GM23248 (cell line): Measurements from ENCODE around the gene APBA2. TPM values are rescaled to one million over a fixed set of nuclear protein-coding genes. Genes with fewer than 3 reads are reported as not detected.

Experiments
- DNase-seq: peaks from one replicate; pipeline ENCODE4 v3.0.0-alpha.2; 2015
- H2AFZ ChIP-seq: fragments of 200-600 bp; sonication (generic); 2 replicates; pipeline ENCODE4 v1.6.1; 2016; ENCODE audit warnings: antibody characterized with exemption
- H3F3A ChIP-seq: fragments of 200-600 bp; sonication (generic); 2 replicates; pipeline ENCODE4 v1.6.1; 2016; ENCODE audit warnings: mild to moderate bottlenecking, antibody characterized with exemption, mixed run types; ENCODE audit not compliant: insufficient read depth
- H3K27ac ChIP-seq: fragments of 200-600 bp; sonication (generic); 2 replicates; pipeline ENCODE4 v1.5.1; 2016; ENCODE audit warnings: mild to moderate bottlenecking
- H3K27me3 ChIP-seq: fragments of 200-600 bp; sonication (generic); replicated peaks from 2 replicates; pipeline ENCODE4 v1.6.1; 2016; ENCODE audit warnings: mild to moderate bottlenecking; ENCODE audit not compliant: insufficient read depth
- H3K36me3 ChIP-seq: fragments of 200-600 bp; sonication (generic); 2 replicates; pipeline ENCODE4 v1.6.1; 2016; ENCODE audit warnings: low read depth, mild to moderate bottlenecking
- H3K4me1 ChIP-seq: fragments of 200-600 bp; sonication (generic); 2 replicates; pipeline ENCODE4 v1.6.1; 2016; ENCODE audit warnings: mild to moderate bottlenecking; ENCODE audit not compliant: insufficient read depth
- H3K4me2 ChIP-seq: fragments of 200-600 bp; sonication (generic); one replicate; pipeline ENCODE4 v1.6.1; 2016; ENCODE audit warnings: mild to moderate bottlenecking; ENCODE audit not compliant: unreplicated experiment
- H3K4me3 ChIP-seq: fragments of 200-600 bp; sonication (generic); 2 replicates; pipeline ENCODE4 v1.5.1; 2016; ENCODE audit warnings: mild to moderate bottlenecking
- H3K79me2 ChIP-seq: fragments of 200-600 bp; sonication (generic); 2 replicates; pipeline ENCODE4 v1.6.1; 2016; ENCODE audit warnings: mild to moderate bottlenecking; ENCODE audit not compliant: insufficient read depth
- H3K9ac ChIP-seq: fragments of 200-600 bp; sonication (generic); 2 replicates; pipeline ENCODE4 v1.6.1; 2016; ENCODE audit warnings: mild to moderate bottlenecking
- H3K9me2 ChIP-seq: fragments of 200-600 bp; sonication (generic); 2 replicates; pipeline ENCODE4 v1.6.1; 2016; ENCODE audit warnings: mixed run types, mild to moderate bottlenecking, moderate library complexity; ENCODE audit not compliant: insufficient read depth
- H3K9me3 ChIP-seq: fragments of 200-600 bp; sonication (generic); one replicate; pipeline ENCODE4 v1.6.1; 2017; ENCODE audit warnings: low read depth
- H4K20me1 ChIP-seq: fragments of 200-600 bp; sonication (generic); 2 replicates; pipeline ENCODE4 v1.6.0; 2016; ENCODE audit not compliant: insufficient read depth
- EZH2 ChIP-seq: fragments of 200-600 bp; sonication (generic); IDR thresholded peaks from 2 replicates; pipeline ENCODE4 v1.6.1; 2018; ENCODE audit warnings: antibody characterized with exemption, mild to moderate bottlenecking; ENCODE audit not compliant: insufficient read depth, poor library complexity, severe bottlenecking
- EZH2phosphoT487 ChIP-seq: fragments of 200-600 bp; sonication (generic); IDR thresholded peaks from 2 replicates; pipeline ENCODE4 v1.6.1; 2018; ENCODE audit warnings: antibody characterized with exemption, moderate library complexity, mild to moderate bottlenecking, low read depth; ENCODE audit not compliant: insufficient read depth
- WGBS, 2 experiments: methylation state at CpG; one replicate each; pipeline ENCODE4 v1.1.6; 2015 to 2017; ENCODE audit warnings: low lambda C conversion rate in 2 of 2, low coverage in 1 of 2; ENCODE audit errors: missing lambda C conversion rate in 2 of 2; 5-methylcytosine and 5-hydroxymethylcytosine counted together
- in situ Hi-C: fragments of 300-500 bp; cut with MboI; formaldehyde crosslinking; loops from 2 replicates; pipeline ENCODE4 v1.15.0; 2020
- polyA plus RNA-seq: library from polyadenylated mRNA; unstranded; fragments of >200 nt; fragmentation: Nextera tagmentation; extraction: Ambion mirVana; gene quantifications from 2 replicates; pipeline ENCODE4 v1.2.1, GENCODE V29; 2016
- total RNA-seq: library from RNA; depleted of rRNA; stranded (reverse); fragments of >200 nt; shearing (Covaris generic); gene quantifications from 2 replicates; pipeline ENCODE4 v1.2.3, GENCODE V29; 2014

The APBA2 gene
- total and polyA plus RNA-seq, 2 experiments from 2014 or later = 0.23 to 0.65 TPM

DNA sequence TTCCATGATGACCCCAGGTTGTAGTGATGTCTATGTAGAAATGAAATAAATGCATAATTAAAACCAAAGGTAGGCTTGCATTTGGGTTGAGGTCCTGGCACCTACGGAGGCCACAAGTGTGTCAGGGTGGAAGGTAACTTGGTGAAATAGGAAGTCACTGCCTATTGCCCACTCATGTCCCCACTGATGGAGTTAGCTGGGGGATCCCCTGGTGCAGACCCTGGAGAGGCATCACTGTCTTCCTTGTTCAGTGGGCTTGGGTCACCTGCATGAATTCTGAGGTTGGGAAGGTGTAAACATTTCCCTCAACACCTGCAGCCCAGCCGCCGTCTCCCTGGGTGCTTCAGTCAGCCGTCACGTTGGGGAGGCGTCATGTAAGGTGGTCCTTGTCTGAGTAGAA, 97.1 kb downstream of the APBA2 start:
- in situ Hi-C loops = no loop called here

DNA sequence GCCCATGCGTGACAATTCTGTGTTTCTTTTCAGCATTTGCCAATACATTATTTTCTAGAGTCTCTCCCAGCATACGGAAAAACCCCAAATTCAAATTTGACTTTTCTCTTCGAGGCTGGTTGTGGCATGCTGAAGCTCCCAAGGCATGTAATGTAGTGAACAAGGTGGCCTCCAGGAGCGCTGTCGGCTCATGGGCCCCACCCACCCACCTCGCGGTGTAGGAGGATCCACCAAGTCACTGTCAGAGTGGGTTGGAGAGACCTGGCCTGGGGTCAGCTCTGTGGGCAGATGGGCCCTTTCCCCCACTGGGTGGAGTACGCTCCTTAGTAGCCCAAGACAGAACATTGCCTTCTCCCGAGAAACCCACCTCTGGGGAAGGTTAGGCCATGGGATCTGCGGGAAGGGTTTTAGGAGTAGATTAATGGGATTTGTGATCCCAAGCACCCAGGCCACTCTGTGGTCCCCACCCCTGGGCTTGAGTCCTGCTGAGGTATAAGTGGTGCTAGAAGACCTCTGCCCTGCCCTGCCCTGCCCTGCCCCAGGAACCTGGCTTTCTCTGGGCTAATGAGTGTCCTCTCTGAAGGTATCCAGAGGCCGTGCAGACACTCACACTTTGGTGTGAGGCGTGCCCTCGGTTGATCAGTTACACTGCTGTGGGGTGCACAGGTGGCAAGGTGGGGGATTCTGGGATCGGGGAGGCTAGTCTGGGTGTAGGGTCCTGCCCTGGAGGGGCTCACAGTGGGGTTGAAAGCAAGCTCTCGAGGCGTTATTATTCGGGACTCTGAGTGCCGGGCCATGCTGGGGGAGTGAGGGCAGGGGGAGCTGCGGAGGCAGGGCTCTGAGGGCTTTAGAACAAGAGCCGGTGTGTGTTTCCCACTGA, 97.9 kb downstream of the APBA2 start:
- no peaks in the 10 kb centered on the region for H3K27me3 ChIP-seq
- no peak overlapping the region for H3K9ac ChIP-seq
- WGBS, 2 experiments = 56% methylated on average over 20 of the region's 20 CpGs
- no peak overlapping the region for H2AFZ ChIP-seq
- in situ Hi-C loops = no loop called here
- H3K36me3 ChIP-seq = no peaks in the 10 kb centered on the region
- no peak overlapping the region for H3K27ac ChIP-seq
- TF ChIP-seq EZH2 = no peak
- no peak for TF ChIP-seq EZH2phosphoT487
- H3K4me2 ChIP-seq = no peak overlapping the region
- no peak for DNase-seq
- H4K20me1 ChIP-seq = no peaks in the 10 kb centered on the region
- no peak overlapping the region for H3K4me3 ChIP-seq
- no peaks in the 10 kb centered on the region for H3K4me1 ChIP-seq
- no peaks in the 10 kb centered on the region for H3K9me3 ChIP-seq
- H3F3A ChIP-seq = no peaks in the 10 kb centered on the region
- H3K9me2 ChIP-seq = no peaks in the 10 kb centered on the region
- no peaks in the 10 kb centered on the region for H3K79me2 ChIP-seq

More for the DNA sequence above, 97.1 kb downstream of the APBA2 start:
- Histone ChIP-seq H3K9me2 (no peaks in the 10 kb centered on the region), H3K27ac (no peak overlapping the region), H3K4me2 (no peak overlapping the region), H3K36me3 (no peaks in the 10 kb centered on the region), H4K20me1 (no peaks in the 10 kb centered on the region), H3K4me1 (no peaks in the 10 kb centered on the region), H3F3A (no peaks in the 10 kb centered on the region), H2AFZ (no peak overlapping the region), H3K9ac (no peak overlapping the region), H3K9me3 (no peaks in the 10 kb centered on the region), H3K27me3 (no peaks in the 10 kb centered on the region), H3K79me2 (no peaks in the 10 kb centered on the region), H3K4me3 (no peak overlapping the region)
- 55 to 59% methylated on average over 6 of the region's 6 CpGs for WGBS, 2 experiments
- TF ChIP-seq EZH2phosphoT487 (no peak), EZH2 (no peak)
- no peak for DNase-seq

DNA sequence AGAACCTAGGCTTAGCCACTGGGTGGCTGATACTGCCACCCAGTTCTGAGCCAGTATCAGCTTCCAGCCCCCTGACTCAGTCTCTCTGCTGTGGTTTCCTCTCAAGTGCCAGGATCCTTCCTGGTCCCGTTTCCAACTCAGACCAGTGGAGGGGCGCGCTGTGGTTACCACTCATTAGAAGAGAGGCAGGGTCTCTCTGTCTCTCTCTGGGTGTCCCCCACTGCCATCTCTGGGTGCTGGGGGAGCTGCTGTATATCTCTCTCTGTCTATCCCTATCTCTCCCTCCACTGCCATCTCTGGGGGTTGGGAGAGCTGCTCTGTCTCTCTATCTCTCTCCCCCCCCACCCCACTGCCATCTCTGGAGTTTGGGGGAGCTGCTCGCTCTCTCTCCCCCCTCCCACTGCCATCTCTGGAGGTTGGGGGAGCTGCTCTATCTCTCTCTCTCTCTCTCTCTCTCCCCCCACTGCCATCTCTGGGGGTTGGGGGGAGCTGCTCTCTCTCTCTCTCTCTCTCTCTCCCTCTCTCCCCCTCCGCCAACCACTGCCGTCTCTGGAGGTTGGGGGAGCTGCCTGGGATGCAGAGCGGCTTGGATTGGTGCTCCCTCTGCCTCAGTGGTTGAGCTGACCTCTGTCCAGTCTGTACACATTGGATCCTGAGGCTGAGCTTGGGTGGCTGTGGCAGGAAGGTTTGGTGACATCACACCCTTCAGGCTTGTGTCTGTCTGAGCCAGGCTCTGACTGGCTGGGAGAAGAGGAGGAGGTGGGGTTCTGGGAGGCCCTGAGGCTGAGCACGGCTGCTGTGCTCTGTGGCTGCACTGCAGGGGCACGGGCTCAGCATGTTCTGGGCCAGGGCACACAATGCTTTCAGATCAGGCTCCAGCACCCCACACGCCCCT, 98.9 kb downstream of the APBA2 start:
- Histone ChIP-seq H3K4me2 (no peak overlapping the region), H3K9ac (no peak overlapping the region), H3K27me3 (no peaks in the 10 kb centered on the region), H3K79me2 (no peaks in the 10 kb centered on the region), H3K9me3 (no peaks in the 10 kb centered on the region), H3F3A (no peaks in the 10 kb centered on the region), H2AFZ (no peak overlapping the region), H3K4me3 (no peak overlapping the region), H3K36me3 (no peaks in the 10 kb centered on the region), H3K9me2 (no peaks in the 10 kb centered on the region), H3K4me1 (no peaks in the 10 kb centered on the region), H3K27ac (no peak overlapping the region), H4K20me1 (no peaks in the 10 kb centered on the region)
- TF ChIP-seq EZH2 = no peak
- no peak for TF ChIP-seq EZH2phosphoT487
- DNase-seq = peak; percentile 9
- WGBS, 2 experiments = 31 to 41% methylated on average over 9 to 10 of the region's 10 CpGs
- in situ Hi-C loops = no loop called here

DNA sequence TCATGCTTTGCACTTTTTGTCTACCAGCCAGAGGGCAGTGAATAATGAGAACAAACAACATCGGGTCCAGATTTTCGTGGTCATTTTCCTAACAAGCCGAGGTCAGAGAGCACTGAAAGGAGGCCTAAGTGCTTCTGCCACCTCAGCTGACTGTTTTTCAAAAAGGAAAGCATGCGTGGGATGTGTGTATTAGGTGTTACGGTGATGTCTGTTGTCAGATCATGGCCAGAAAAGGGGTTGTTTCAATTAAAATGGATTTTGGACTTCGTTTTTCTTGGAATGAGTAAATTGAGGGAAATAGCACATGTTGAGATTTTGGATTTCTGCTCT, 99.5 kb downstream of the APBA2 start:
- no peak overlapping the region for H2AFZ ChIP-seq
- no peaks in the 10 kb centered on the region for H3F3A ChIP-seq
- no peak overlapping the region for H3K9ac ChIP-seq
- no peak overlapping the region for H3K27ac ChIP-seq
- H3K9me2 ChIP-seq = no peaks in the 10 kb centered on the region
- in situ Hi-C loops = no loop called here
- no peaks in the 10 kb centered on the region for H3K36me3 ChIP-seq
- H3K4me2 ChIP-seq = no peak overlapping the region
- no peaks in the 10 kb centered on the region for H3K79me2 ChIP-seq
- no peak for DNase-seq
- no peaks in the 10 kb centered on the region; the same call in 1 of the 2 replicates for H3K27me3 ChIP-seq
- no peak for TF ChIP-seq EZH2phosphoT487
- H3K4me1 ChIP-seq = no peaks in the 10 kb centered on the region
- H4K20me1 ChIP-seq = no peaks in the 10 kb centered on the region
- 4 to 8% methylated on average over 6 of the region's 6 CpGs for WGBS, 2 experiments
- no peaks in the 10 kb centered on the region for H3K9me3 ChIP-seq
- no peak overlapping the region for H3K4me3 ChIP-seq
